SK-N-SH (cell line): Measurements from ENCODE around the gene WDFY2.

Source experiments
- CTCF ChIP-seq: fragments of 200-600 bp; sonication (generic); IDR thresholded peaks from 2 replicates; pipeline ENCODE4 v1.6.1; 2017; ENCODE audit warnings: antibody characterized with exemption, mild to moderate bottlenecking, moderate library complexity
- EP300 ChIP-seq, 2 experiments: IDR thresholded peaks; 2 replicates each; pipeline versions ENCODE4 v1.4.0 to v1.6.1; 2012; ENCODE audit warnings: borderline replicate concordance in 1 of 2, low read depth in 1 of 2, low read length in 1 of 2
- GABPA ChIP-seq: IDR thresholded peaks from 2 replicates; pipeline ENCODE4 v1.4.0; 2012; ENCODE audit warnings: low read depth, mild to moderate bottlenecking
- IRF3 ChIP-seq: fragments of 150-350 bp; IDR thresholded peaks from 2 replicates; pipeline ENCODE4 v1.6.1; 2016; ENCODE audit warnings: mild to moderate bottlenecking, low read depth, low read length
- JUND ChIP-seq: IDR thresholded peaks from 2 replicates; pipeline ENCODE4 v1.4.0; 2012
- MEF2A ChIP-seq: IDR thresholded peaks from 2 replicates; pipeline ENCODE4 v1.4.0; 2012; ENCODE audit warnings: low read depth, borderline replicate concordance
- MXI1 ChIP-seq: IDR thresholded peaks from 2 replicates; pipeline ENCODE4 v1.6.1; 2012; ENCODE audit warnings: mild to moderate bottlenecking, low read depth, low read length, improper control_type of control experiment
- PBX3 ChIP-seq: IDR thresholded peaks from 2 replicates; pipeline ENCODE4; 2012
- POLR2AphosphoS5 ChIP-seq: IDR thresholded peaks from 2 replicates; pipeline ENCODE4 v1.6.1; 2012; ENCODE audit warnings: low read depth, low read length
- RAD21 ChIP-seq: IDR thresholded peaks from 2 replicates; pipeline ENCODE4 v1.6.1; 2012; ENCODE audit warnings: mild to moderate bottlenecking, low read length
- TAF1 ChIP-seq: IDR thresholded peaks from 2 replicates; pipeline ENCODE4 v1.6.1; 2012; ENCODE audit warnings: low read depth, mild to moderate bottlenecking, low read length, moderate library complexity, borderline replicate concordance
- USF2 ChIP-seq: fragments of 150-350 bp; IDR thresholded peaks from 2 replicates; pipeline ENCODE4 v1.6.1; 2017; ENCODE audit warnings: antibody characterized with exemption, low read length, low read depth, borderline replicate concordance
- YY1 ChIP-seq: IDR thresholded peaks from 2 replicates; pipeline ENCODE4 v1.4.0; 2012; ENCODE audit warnings: low read depth, mild to moderate bottlenecking
- TF ChIP-seq, protein P1 (sequence below): IDR thresholded peaks from 2 replicates; pipeline ENCODE4 v1.4.0; 2012; ENCODE audit warnings: low read depth, borderline replicate concordance

- no peak for TF ChIP-seq CTCF
- no peak for TF ChIP-seq MEF2A
- TF ChIP-seq, protein P1, sequence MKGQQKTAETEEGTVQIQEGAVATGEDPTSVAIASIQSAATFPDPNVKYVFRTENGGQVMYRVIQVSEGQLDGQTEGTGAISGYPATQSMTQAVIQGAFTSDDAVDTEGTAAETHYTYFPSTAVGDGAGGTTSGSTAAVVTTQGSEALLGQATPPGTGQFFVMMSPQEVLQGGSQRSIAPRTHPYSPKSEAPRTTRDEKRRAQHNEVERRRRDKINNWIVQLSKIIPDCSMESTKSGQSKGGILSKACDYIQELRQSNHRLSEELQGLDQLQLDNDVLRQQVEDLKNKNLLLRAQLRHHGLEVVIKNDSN: no peak
- no peak for TF ChIP-seq JUND
- no peak for TF ChIP-seq TAF1
- no peak for TF ChIP-seq EP300 (IDR thresholded peaks at IDR 0.05; ENCODE audit: borderline replicate concordance in 1 of 2, low read depth in 1 of 2, low read length in 1 of 2)
- TF ChIP-seq PBX3: no peak
- no peak for TF ChIP-seq MXI1
- TF ChIP-seq GABPA: no peak
- no peak for TF ChIP-seq POLR2AphosphoS5
- no peak for TF ChIP-seq RAD21
- TF ChIP-seq YY1: no peak
- TF ChIP-seq IRF3: no peak
- no peak for TF ChIP-seq USF2
These were observed 11.2 kb downstream of the WDFY2 start for GRCh38 chr13:51595416-51595815.
